HL-60 (cell line): Measurements from ENCODE around the gene TBL3.

ENCODE experiments used
- DNase-seq, 2 experiments: peaks; one replicate each; pipeline ENCODE4 v3.0.0-alpha.2; 2010 to 2020; ENCODE audit warnings: low read depth in 1 of 2, low spot score in 1 of 2
- H3K27ac ChIP-seq: fragments of 250-450 bp; sonication (Bioruptor Pico); replicated peaks from 2 replicates; pipeline ENCODE4 v1.5.1; 2020; ENCODE audit warnings: mild to moderate bottlenecking, moderate library complexity
- H3K27me3 ChIP-seq: fragments of 250-450 bp; sonication (Bioruptor Pico); 2 replicates; pipeline ENCODE4 v1.5.1; 2021; ENCODE audit warnings: mild to moderate bottlenecking, moderate library complexity; ENCODE audit not compliant: insufficient read depth, poor library complexity, severe bottlenecking
- H3K4me3 ChIP-seq: replicated peaks from 2 replicates; pipeline ENCODE4 v1.5.1; 2011; ENCODE audit warnings: mild to moderate bottlenecking, control low read depth, low read length; ENCODE audit not compliant: insufficient read depth
- CTCF ChIP-seq: IDR thresholded peaks from one replicate; pipeline ENCODE4 v1.5.1; 2011; ENCODE audit warnings: low read length, control low read depth, inconsistent platforms; ENCODE audit not compliant: insufficient read depth
- GABPA ChIP-seq: IDR thresholded peaks from 2 replicates; pipeline ENCODE4 v1.6.1; 2012; ENCODE audit warnings: low read depth
- POLR2AphosphoS5 ChIP-seq: IDR thresholded peaks from 2 replicates; pipeline ENCODE4 v1.6.1; 2012; ENCODE audit warnings: low read depth
- REST ChIP-seq: IDR thresholded peaks from 2 replicates; pipeline ENCODE4 v1.6.1; 2012; ENCODE audit warnings: low read depth; ENCODE audit not compliant: insufficient replicate concordance
- SPI1 ChIP-seq: IDR thresholded peaks from 2 replicates; pipeline ENCODE4 v1.6.1; 2012; ENCODE audit warnings: low read depth, mild to moderate bottlenecking, borderline replicate concordance

The TBL3 gene

GRCh38 chr16:1958715-1959268 is 13.1 kb upstream of the TBL3 start:
- H3K27me3 ChIP-seq: no peaks in the 10 kb centered on the region
- TF ChIP-seq POLR2AphosphoS5 (no peak), CTCF (no peak), GABPA (no peak), REST (no peak), SPI1 (no peak)
- H3K27ac ChIP-seq: no peak overlapping the region
- no peak for DNase-seq
- 0 out of 2 replicates have a peak overlapping the region, but pooled peaks have one; percentile 91 for H3K4me3 ChIP-seq

DNA sequence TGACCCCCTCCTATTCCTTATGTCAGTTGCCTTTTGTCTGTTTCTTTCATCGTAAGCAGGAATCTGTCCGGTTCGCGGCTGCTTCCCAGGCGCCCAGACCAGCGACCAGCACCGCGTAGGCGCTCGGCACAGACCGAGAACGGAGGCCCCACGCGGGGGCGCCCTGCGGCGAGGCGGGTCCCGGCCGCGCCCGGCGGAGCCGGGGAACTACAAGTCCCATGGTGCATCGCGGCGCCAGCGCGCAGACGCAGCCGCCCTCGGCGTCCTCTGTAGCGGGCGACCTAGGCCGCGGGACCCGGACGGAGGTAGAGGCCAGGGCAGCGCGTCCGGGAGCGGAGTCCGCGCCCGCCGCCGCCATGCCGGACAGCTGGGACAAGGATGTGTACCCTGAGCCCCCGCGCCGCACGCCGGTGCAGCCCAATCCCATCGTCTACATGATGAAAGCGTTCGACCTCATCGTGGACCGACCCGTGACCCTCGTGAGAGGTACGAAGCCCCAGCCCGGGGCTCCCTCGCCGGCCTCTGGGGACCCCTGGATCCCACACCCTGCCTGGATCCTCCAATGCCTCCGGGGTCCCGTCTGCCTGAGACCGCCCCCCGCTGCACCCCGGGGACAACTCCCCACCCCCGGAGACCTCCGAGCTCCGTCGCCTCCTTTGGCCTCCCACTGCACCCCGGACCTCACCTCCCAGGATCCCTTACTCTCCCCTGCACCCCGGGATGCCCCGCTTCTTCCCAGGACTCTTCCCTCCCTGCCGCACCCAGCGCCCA is 12.4 kb upstream of the TBL3 start, which contains the start of gene NDUFB10:
TSS of gene NDUFB10 (plus strand) at position 270 of the 771 bp plus-strand sequence. CDS start at position 357, 87 bp downstream.
- Histone ChIP-seq H3K27me3 (no peaks in the 10 kb centered on the region), H3K4me3 (peak within 1 kb of the TSS; percentile 91), H3K27ac (peak within 1 kb of the TSS; percentile 87)
- TF ChIP-seq POLR2AphosphoS5: peak; percentile 86; the same call in 1 of the 2 replicates
- TF ChIP-seq CTCF: peak; percentile 56
- no peak for TF ChIP-seq SPI1
- peak; percentile 5 for TF ChIP-seq REST
- no peak for TF ChIP-seq GABPA
- peak; percentile 91 to 93 for DNase-seq

GRCh38 chr16:1960665-1961630 is 10.9 kb upstream of the TBL3 start:
- DNase-seq: peak in 1 of 2 experiments; percentile 78
- Histone ChIP-seq H3K27ac (peak overlapping the region; percentile 87), H3K27me3 (no peaks in the 10 kb centered on the region), H3K4me3 (peak overlapping the region; percentile 91)
- TF ChIP-seq CTCF (no peak), SPI1 (no peak), GABPA (no peak), POLR2AphosphoS5 (peak; percentile 98), REST (peak; percentile 50)
